Stimulated activated CD4-positive, alpha-beta T cell treated with anti-CD3 and anti-CD28 coated beads, Interleukin-2, amount 100 ng/mL, for 4 hours (primary cell): Measurements from ENCODE around the gene TCEA2.
"Not testable (repeated sequence)": the region's sequence is repeated elsewhere in the genome, so short reads cannot be mapped to it uniquely, and the experiment has no call there.

Source experiments
- DNase-seq: peaks from one replicate; pipeline ENCODE4 v3.0.0-alpha.2; 2020; ENCODE audit warnings: low read depth

The TCEA2 gene

GRCh38 chr20:64077876-64078551 is 15.0 kb downstream of the TCEA2 start:
- DNase-seq: no peak

DNA sequence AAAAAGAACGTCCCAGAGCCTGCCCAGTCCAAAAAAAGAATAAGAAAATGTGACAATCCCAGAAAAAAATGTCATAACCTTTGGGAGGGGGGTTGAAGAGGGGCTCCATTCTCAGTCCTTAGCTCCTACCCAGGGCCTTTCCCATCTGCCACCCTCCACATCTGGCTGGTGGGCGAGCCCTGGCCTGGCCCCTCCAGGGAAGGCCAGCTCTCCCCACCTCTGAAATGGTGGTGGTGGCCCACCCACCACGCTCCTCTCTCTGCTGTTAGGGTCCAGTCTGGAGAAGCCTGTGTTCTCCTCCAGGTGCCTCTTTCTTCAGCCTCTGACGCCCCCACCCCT is 15.9 kb downstream of the TCEA2 start:
- DNase-seq: no peak

GRCh38 chr20:64079273-64080012 is 16.4 kb downstream of the TCEA2 start, which contains the start of gene RGS19:
RGS19 (minus strand) TSS chr20:64079518; CDS start chr20:64076886, 2,632 bp downstream.
- DNase-seq: peak; percentile 56

DNA sequence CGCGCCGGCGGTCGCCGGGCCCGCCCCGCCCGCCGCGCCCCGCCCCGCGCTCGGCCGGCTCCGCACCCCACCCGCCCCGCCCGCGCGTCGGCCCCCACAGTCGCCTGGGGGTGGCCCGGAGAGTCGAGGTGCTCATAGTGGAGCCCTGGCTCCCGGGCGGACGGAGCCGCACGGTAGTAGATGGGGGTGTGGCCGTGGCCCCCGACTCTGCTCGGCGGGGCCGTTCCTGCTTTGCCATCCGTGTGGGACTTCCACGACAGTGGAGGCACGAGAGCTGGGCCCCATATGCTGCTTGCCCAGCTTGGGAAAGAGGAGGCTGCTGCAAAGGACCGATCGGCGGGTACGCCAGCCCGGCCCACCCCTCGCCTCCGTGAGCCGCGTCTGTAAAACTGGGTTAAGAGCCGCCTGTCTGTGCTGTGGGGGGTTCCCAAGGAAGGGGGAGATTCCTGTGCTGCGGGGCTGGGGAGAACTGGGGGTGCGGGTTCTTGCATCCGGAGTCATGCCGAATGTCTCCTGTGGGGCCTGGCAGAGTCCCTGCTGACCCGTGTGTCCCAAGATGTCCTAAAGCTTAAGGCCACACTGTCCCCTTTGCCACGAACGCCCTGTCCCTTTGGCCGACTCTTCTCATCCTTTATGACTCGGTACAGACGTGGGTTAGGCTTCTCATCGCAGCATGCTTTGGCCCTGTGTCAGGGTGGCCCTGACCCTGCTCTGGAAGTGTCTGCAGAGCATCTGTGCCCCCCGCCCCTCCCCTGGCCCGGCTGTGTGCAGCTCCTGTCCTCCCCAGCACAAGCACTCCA is 17.2 kb downstream of the TCEA2 start, which contains the start of gene OPRL1:
Gene OPRL1 (plus strand): TSS at position 70 of the 800 bp plus-strand sequence. CDS start 12,639 bp downstream, outside the sequence.
- DNase-seq: no peak

DNA sequence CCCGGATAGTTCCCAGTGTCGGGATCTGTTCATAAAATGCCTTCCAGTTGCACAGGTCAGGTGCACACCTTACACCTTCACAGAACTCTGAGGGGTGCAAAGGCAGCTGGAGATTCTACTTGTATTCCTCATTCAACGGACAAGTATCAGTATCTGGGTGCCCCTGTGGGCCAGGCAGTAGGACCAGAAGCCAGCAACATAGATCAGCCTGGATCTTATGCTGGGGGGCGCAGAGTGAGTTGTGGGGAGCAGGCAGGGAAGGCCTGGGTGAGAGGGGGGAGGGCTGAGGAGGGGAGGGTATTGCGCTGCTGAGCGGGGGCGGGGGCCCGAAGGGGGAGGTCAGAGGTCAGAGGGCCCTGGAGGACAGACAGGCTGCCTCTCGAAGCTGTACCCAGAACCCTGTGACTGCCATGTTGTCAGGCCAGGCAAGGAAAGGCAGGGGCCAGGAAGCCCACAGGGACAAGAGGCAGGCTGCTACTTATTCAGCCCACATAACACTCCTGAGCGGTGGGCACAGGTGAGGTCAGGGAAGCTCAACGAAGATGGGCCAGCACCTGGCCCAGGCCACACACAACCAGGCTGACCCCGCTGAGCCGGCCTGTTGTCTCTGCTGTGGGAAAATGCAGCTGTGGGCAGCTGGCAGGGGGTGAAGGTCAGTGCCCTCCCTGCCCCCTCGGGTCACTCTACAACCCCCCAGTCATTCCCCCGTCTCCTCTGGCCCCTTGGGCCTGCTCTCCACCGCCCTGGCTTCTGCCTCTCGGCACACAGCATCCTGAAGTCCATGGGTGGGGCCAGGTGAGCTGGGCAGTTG is 18.0 kb downstream of the TCEA2 start:
- DNase-seq: no peak

- DNase-seq: no peak
Measured at GRCh38 chr20:64081624-64081964, 18.6 kb downstream of the TCEA2 start.

DNA sequence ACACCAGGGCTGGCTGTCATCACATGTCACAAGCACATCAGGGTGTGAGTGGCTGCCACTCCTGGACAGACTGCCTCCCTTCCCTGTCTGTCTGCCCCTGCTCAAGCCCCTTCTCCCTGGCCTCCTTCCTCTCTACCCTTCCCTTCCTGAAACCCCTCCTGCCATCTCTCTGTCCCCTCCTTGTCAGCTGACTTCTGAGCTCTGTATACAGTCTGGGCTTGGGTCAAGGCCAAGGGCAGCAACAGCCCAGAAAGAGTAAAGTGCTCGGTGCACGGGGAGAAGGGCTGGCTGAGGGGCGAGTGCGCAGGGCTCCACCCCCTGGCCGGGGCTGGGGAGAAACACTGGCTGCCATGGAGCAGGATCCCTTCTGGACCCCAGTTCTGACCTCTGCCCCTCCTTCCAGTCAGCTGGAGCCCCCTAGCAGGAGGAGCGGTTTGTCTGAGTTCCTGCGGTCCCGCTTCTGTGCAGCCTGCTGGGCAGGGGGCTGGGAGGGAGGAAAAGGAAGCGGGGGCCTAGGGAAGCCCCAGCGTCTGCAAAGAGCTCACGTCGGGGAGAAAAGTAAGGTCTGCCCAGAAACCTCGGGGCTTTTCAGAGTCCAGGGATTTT is 19.2 kb downstream of the TCEA2 start:
- no peak for DNase-seq

DNA sequence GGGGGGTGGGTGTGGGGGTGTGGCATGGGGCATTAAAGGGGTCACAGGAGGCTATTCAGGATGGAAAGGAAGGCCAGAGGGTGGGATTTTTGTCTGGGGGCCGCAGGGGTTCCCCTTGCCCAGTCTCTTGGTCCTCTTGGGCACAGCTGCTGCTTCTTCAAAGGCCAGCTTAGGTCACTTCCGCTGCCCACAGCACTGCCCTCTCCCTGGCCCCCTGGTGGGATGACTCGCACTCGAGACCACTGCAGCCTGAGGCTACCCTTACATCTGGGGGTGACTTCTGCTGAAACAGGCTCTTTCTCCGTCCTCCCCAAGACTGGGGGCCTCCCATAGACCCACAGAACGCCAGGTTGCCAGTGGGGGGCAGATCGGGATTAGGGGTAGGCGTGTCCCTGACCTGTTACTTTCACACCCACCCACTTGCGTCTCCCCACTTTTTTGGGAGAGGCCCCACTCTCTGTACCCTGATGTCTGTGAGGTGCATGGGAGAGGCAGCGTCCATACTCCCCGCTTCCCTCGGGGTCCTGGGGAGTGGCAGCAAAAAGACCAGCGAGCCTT is 19.9 kb downstream of the TCEA2 start:
- no peak for DNase-seq

- peak; percentile 45 for DNase-seq
Measured at GRCh38 chr20:64083378-64083803, 20.4 kb downstream of the TCEA2 start.

DNA sequence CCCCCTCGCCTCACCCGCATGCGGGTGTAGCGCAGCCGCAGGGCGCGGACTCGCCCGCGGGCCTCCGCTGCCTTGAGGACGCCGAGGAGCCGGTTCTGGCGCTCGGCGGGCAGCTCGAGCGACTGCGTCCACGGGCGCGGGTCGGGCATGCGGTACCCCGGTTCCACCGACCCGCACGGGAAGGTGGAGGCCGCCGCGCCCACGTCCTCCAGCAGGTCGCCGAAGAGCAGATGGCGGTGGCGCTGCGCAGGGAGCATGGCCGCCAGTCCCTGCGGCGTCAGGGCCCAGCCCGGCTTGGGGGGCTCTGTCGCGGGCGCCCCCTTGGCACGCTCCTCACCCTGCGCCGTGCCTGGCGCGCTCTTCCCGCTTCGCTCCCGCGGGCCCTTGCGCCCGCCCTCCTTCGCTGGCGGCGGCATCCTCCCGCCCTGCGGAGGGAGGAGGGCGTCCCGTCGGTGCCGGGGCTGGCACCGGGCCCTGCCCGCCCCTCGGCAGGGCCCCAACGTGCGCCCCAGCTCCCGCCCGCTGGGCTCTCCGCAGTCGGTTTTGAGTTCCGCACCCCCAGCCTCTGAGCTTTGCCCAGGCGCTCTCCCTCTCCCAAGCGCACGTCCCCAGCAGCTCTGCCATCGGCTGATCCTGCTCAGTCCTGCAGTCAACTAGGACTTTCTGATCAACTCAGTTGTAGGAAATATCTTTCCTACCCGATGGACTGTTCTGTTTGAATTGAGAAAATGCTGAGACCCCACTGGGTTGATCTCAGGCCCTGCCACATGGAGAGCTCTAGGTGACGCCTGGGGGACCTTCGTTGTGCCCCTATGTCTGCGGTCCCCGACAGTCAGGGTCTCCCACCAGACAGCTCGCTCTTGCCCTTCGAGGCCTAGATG is 21.0 kb downstream of the TCEA2 start, which contains the start of gene LKAAEAR1:
Gene LKAAEAR1 (minus strand): TSS at position 595 of the 881 bp plus-strand sequence. CDS start 179 bp downstream, at position 416.
- DNase-seq: no peak

GRCh38 chr20:64084685-64085152 is 21.7 kb downstream of the TCEA2 start:
- DNase-seq: no peak

- DNase-seq: no peak
Measured at GRCh38 chr20:64086801-64087200, 23.8 kb downstream of the TCEA2 start.

DNA sequence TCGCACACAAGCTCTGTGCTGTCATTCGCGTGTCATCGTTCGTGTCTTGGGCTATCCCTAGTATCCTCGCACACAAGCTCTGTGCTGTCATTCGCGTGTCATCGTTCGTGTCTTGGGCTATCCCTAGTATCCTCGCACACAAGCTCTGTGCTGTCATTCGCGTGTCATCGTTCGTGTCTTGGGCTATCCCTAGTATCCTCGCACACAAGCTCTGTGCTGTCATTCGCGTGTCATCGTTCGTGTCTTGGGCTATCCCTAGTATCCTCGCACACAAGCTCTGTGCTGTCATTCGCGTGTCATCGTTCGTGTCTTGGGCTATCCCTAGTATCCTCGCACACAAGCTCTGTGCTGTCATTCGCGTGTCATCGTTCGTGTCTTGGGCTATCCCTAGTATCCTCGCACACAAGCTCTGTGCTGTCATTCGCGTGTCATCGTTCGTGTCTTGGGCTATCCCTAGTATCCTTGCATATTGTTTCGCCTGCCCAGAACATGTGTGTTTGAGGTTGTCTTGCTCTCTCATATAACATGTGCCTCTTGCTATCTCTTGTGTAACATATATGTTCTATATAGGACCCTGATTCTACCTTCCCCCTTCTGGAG is 24.3 kb downstream of the TCEA2 start:
- not testable (repeated sequence) for DNase-seq

DNA sequence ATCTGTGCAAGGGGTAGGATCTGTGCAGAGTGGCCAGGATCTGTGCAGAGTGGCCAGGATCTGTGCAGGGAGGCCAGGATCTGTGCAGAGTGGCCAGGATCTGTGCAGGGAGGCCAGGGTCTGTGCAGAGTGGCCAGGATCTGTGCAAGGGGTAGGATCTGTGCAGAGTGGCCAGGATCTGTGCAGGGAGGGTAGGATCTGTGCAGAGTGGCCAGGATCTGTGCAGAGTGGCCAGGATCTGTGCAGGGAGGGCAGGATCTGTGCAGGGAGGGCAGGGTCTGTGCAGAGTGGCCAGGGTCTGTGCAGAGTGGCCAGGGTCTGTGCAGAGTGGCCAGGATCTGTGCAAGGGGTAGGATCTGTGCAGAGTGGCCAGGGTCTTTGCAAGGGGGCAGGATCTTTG is 25.6 kb downstream of the TCEA2 start:
- DNase-seq: not testable (repeated sequence)

DNA sequence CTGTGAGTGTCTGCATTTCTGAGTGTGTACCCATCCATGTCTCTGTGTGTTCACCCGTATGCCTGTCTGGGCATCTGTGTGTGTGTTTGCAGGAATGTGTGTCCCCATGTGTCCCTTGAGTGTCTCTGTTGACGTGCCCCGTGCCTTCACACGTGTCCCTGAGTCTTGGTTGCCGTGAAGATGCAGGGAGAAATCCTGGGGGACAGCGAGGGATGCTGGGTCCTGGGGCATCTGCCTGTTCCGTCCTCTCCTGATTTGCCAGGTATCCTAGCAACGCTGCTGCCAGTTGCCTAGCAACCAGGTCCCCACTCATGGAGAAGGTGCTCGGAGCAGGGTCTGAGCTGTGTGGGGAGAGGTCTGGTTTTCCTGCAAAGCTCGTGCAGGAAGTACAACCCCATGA is 27.2 kb downstream of the TCEA2 start:
- no peak for DNase-seq

- no peak for DNase-seq
Measured at GRCh38 chr20:64091340-64091739, 28.3 kb downstream of the TCEA2 start.

- DNase-seq: no peak
Measured at GRCh38 chr20:64091770-64092169, 28.8 kb downstream of the TCEA2 start.

- DNase-seq: no peak
Measured at GRCh38 chr20:64092258-64093012, 29.4 kb downstream of the TCEA2 start.
